K562 (cell line): Measurements from ENCODE around the gene TMIGD2.

Source experiments
- ELF4 ChIP-seq: fragments of 450-650 bp; formaldehyde crosslinking; IDR thresholded peaks from 2 replicates; pipeline ENCODE4 v1.4.0; 2022; ENCODE audit warnings: missing genetic modification characterization
- EZH2 ChIP-seq: IDR thresholded peaks from 2 replicates; pipeline ENCODE4 v1.6.1; 2012; ENCODE audit warnings: low read depth, mild to moderate bottlenecking, inconsistent platforms, low read length, borderline replicate concordance
- SAFB2 ChIP-seq: fragments of 200-400 bp; formaldehyde crosslinking; IDR thresholded peaks from 2 replicates; pipeline ENCODE4 v1.6.1; 2018; ENCODE audit warnings: borderline replicate concordance, low read length, low read depth, moderate library complexity; ENCODE audit not compliant: severe bottlenecking
- TAF1 ChIP-seq: IDR thresholded peaks from 2 replicates; pipeline ENCODE4 v1.6.1; 2011; ENCODE audit warnings: mild to moderate bottlenecking, low read length, moderate library complexity; ENCODE audit not compliant: insufficient read depth, control insufficient read depth, severe bottlenecking; ENCODE audit errors: extremely low read depth
- TCF7 ChIP-seq: sonication (generic); IDR thresholded peaks from 2 replicates; pipeline ENCODE4 v1.6.1; 2016; ENCODE audit warnings: antibody characterized with exemption, borderline replicate concordance
- ZFX ChIP-seq: sonication (generic); formaldehyde crosslinking; IDR thresholded peaks from 2 replicates; pipeline ENCODE4 v1.8.0; 2022; ENCODE audit warnings: mild to moderate bottlenecking, missing genetic modification reagents, moderate library complexity

DNA sequence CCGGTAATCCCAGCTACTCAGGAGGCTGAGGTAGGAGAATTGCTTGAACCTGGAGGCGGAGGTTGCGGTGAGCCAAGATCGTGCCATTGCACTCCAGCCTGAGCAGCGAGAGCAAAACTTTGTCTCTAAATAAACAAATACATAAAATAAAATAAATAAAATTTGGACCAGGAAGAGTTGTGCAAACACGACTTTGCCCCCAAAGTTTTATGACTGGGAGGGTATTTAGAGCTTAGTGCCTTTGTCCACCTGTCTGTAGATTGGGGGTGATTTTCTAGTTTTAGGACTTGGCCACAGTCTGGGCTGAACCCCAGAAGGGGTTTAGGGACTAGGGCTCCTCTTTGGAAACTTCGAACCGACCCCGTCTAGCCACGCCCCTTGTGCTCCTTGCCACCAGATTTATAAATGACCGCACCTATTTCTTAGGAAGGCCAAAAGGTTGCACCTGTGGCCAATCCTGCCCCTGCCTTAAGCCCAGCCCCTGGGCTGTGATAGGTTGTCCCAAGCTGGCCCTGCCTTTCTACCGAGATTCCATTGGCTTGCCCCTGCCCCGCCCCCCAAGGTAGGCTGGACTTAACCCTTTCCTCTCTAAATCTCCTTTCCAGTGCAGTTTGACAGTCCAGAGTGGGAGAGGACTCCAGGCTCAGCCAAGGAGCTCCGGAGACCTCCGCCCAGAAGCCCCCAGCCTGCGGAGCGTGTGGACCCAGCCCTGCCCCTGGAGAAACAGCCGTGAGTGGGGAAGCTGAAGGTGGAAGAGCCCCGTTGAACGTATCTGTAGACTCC is 17.8 kb downstream of the TMIGD2 start:
- TF ChIP-seq TCF7 (no peak), ZFX (no peak), EZH2 (no peak), ELF4 (no peak), SAFB2 (no peak), TAF1 (no peak)
